Activated T-cell treated with anti-CD3 and anti-CD28 coated beads, Interleukin-2, amount 50 U/mL, for 4 hours (primary cell): ENCODE data around the gene TYROBP. TPM values are rescaled to one million over a fixed set of nuclear protein-coding genes. Genes with fewer than 3 reads are reported as not detected.
"Not testable (repeated sequence)": the region's sequence is repeated elsewhere in the genome, so short reads cannot be mapped to it uniquely, and the experiment has no call there.

Experiments used
- ATAC-seq, 2 donors: fragments of 200-7000 bp; cut with Tn5 transposase; one replicate each; pipeline ENCODE4 v1.10.0; 2021
- DNase-seq: peaks from one replicate; pipeline ENCODE4 v3.0.0-alpha.2; 2020
- H3K27me3 Mint-ChIP-seq: one replicate; pipeline ENCODE4 v1.8.0; 2021; ENCODE audit warnings: low read depth, mixed read lengths
- H3K36me3 Mint-ChIP-seq: one replicate; pipeline ENCODE4 v1.8.0; 2022; ENCODE audit warnings: mixed read lengths; ENCODE audit not compliant: insufficient read depth
- H3K4me1 Mint-ChIP-seq: one replicate; pipeline ENCODE4 v1.8.0; 2021; ENCODE audit warnings: low read depth, mixed read lengths
- H3K4me3 Mint-ChIP-seq: one replicate; pipeline ENCODE4 v1.8.0; 2021; ENCODE audit warnings: mild to moderate bottlenecking, moderate library complexity, mixed read lengths
- H3K9me3 Mint-ChIP-seq: one replicate; pipeline ENCODE4 v1.8.0; 2021; ENCODE audit warnings: mixed read lengths
- total RNA-seq, 3 donors: library from RNA; stranded (reverse); gene quantifications; one replicate each; pipeline ENCODE4 v1.2.1, GENCODE V29; 2021

Gene TYROBP
- under 1 TPM in 2 of 3 donors, not detected in 1; 0.52 to 0.69 TPM for total RNA-seq

- ATAC-seq (no peak), DNase-seq (no peak)
- H3K4me3 Mint-ChIP-seq, result peak within 1 kb of the TSS; percentile 57
- peaks cover 36% of the 10 kb centered on the region for H3K4me1 Mint-ChIP-seq
- H3K27me3 Mint-ChIP-seq, result no peaks in the 10 kb centered on the region
- H3K36me3 Mint-ChIP-seq, result no peaks in the 10 kb centered on the region
- no peaks in the 10 kb centered on the region for H3K9me3 Mint-ChIP-seq
Measured at GRCh38 chr19:35908010-35908441, at the start of gene TYROBP. Gene TYROBP (minus strand): TSS chr19:35908295. CDS start chr19:35908228, 67 bp downstream.

GRCh38 chr19:35957411-35957810 lies 49.3 kb upstream of the TYROBP start:
- not testable (repeated sequence) for H3K36me3 Mint-ChIP-seq, ATAC-seq, H3K27me3 Mint-ChIP-seq, H3K9me3 Mint-ChIP-seq, DNase-seq, H3K4me3 Mint-ChIP-seq
- peaks cover 61% of the 10 kb centered on the region for H3K4me1 Mint-ChIP-seq

- H3K9me3 Mint-ChIP-seq, result no peaks in the 10 kb centered on the region
- no peaks in the 10 kb centered on the region for H3K27me3 Mint-ChIP-seq
- H3K4me1 Mint-ChIP-seq, result peaks cover 69% of the 10 kb centered on the region
- ATAC-seq (no peak), DNase-seq (no peak)
- H3K4me3 Mint-ChIP-seq, result no peak overlapping the region
- no peaks in the 10 kb centered on the region for H3K36me3 Mint-ChIP-seq
Measured at GRCh38 chr19:35955881-35956634, 48.0 kb upstream of the TYROBP start.

- Mint-ChIP-seq H3K9me3 (no peaks in the 10 kb centered on the region), H3K36me3 (peaks cover under 1% of the 10 kb centered on the region), H3K27me3 (no peaks in the 10 kb centered on the region), H3K4me3 (no peak overlapping the region), H3K4me1 (peaks cover 44% of the 10 kb centered on the region)
- ATAC-seq (no peak), DNase-seq (no peak)
Measured at GRCh38 chr19:35949131-35949530, 41.0 kb upstream of the TYROBP start.

GRCh38 chr19:35946203-35946602 lies 38.1 kb upstream of the TYROBP start:
- Mint-ChIP-seq H3K36me3 (peaks cover 5% of the 10 kb centered on the region), H3K4me1 (peaks cover 20% of the 10 kb centered on the region), H3K4me3 (no peak overlapping the region), H3K9me3 (no peaks in the 10 kb centered on the region), H3K27me3 (no peaks in the 10 kb centered on the region)
- ATAC-seq, result no peak
- DNase-seq, result no peak

- no peaks in the 10 kb centered on the region for H3K9me3 Mint-ChIP-seq
- H3K4me1 Mint-ChIP-seq, result peaks cover 13% of the 10 kb centered on the region
- DNase-seq (no peak), ATAC-seq (no peak)
- H3K36me3 Mint-ChIP-seq, result peaks cover 8% of the 10 kb centered on the region
- no peaks in the 10 kb centered on the region for H3K27me3 Mint-ChIP-seq
- H3K4me3 Mint-ChIP-seq, result no peak overlapping the region
Measured at GRCh38 chr19:35945121-35945790, 37.2 kb upstream of the TYROBP start.

GRCh38 chr19:35944556-35944955 lies 36.5 kb upstream of the TYROBP start:
- ATAC-seq (no peak), DNase-seq (no peak)
- Mint-ChIP-seq H3K4me3 (no peak overlapping the region), H3K9me3 (no peaks in the 10 kb centered on the region), H3K4me1 (peaks cover 10% of the 10 kb centered on the region), H3K27me3 (no peaks in the 10 kb centered on the region), H3K36me3 (peaks cover 8% of the 10 kb centered on the region)

- Mint-ChIP-seq H3K27me3 (no peaks in the 10 kb centered on the region), H3K36me3 (peaks cover 8% of the 10 kb centered on the region), H3K9me3 (no peaks in the 10 kb centered on the region), H3K4me1 (peaks cover 8% of the 10 kb centered on the region), H3K4me3 (no peak overlapping the region)
- DNase-seq (no peak), ATAC-seq (no peak)
Measured at GRCh38 chr19:35943321-35944301, 35.5 kb upstream of the TYROBP start.

- no peak for ATAC-seq
- DNase-seq, result no peak
- Mint-ChIP-seq H3K9me3 (no peaks in the 10 kb centered on the region), H3K4me1 (peaks cover 17% of the 10 kb centered on the region), H3K27me3 (no peaks in the 10 kb centered on the region), H3K4me3 (no peak overlapping the region), H3K36me3 (peaks cover 10% of the 10 kb centered on the region)
Measured at GRCh38 chr19:35942235-35942634, 34.1 kb upstream of the TYROBP start.

GRCh38 chr19:35940839-35941238 lies 32.7 kb upstream of the TYROBP start:
- DNase-seq, result no peak
- H3K36me3 Mint-ChIP-seq, result peaks cover 10% of the 10 kb centered on the region
- no peaks in the 10 kb centered on the region for H3K27me3 Mint-ChIP-seq
- peaks cover 24% of the 10 kb centered on the region for H3K4me1 Mint-ChIP-seq
- no peaks in the 10 kb centered on the region for H3K9me3 Mint-ChIP-seq
- ATAC-seq, result no peak
- H3K4me3 Mint-ChIP-seq, result no peak overlapping the region

- Mint-ChIP-seq H3K27me3 (no peaks in the 10 kb centered on the region), H3K9me3 (no peaks in the 10 kb centered on the region), H3K4me1 (peaks cover 29% of the 10 kb centered on the region), H3K4me3 (no peak overlapping the region), H3K36me3 (peaks cover 10% of the 10 kb centered on the region)
- DNase-seq, result no peak
- ATAC-seq, result no peak
Measured at GRCh38 chr19:35940078-35940775, 32.1 kb upstream of the TYROBP start.

GRCh38 chr19:35939307-35940077 lies 31.4 kb upstream of the TYROBP start:
- no peaks in the 10 kb centered on the region for H3K27me3 Mint-ChIP-seq
- no peaks in the 10 kb centered on the region for H3K9me3 Mint-ChIP-seq
- no peak for ATAC-seq
- peaks cover 29% of the 10 kb centered on the region for H3K4me1 Mint-ChIP-seq
- no peak for DNase-seq
- H3K36me3 Mint-ChIP-seq, result peaks cover 10% of the 10 kb centered on the region
- H3K4me3 Mint-ChIP-seq, result no peak overlapping the region
